NCI-H2081 treated with DMSO at 0.1 percent for 48 hours (cell line): ENCODE measurements around the gene GRIN1.

Experiments used
- DNase-seq: peaks from one replicate; lab custom pipeline; 2025; lab: John Stamatoyannopoulos, UW

Gene GRIN1

GRCh38 chr9:137216188-137216965, 77.4 kb downstream of the GRIN1 start:
- no peak for DNase-seq

DNA sequence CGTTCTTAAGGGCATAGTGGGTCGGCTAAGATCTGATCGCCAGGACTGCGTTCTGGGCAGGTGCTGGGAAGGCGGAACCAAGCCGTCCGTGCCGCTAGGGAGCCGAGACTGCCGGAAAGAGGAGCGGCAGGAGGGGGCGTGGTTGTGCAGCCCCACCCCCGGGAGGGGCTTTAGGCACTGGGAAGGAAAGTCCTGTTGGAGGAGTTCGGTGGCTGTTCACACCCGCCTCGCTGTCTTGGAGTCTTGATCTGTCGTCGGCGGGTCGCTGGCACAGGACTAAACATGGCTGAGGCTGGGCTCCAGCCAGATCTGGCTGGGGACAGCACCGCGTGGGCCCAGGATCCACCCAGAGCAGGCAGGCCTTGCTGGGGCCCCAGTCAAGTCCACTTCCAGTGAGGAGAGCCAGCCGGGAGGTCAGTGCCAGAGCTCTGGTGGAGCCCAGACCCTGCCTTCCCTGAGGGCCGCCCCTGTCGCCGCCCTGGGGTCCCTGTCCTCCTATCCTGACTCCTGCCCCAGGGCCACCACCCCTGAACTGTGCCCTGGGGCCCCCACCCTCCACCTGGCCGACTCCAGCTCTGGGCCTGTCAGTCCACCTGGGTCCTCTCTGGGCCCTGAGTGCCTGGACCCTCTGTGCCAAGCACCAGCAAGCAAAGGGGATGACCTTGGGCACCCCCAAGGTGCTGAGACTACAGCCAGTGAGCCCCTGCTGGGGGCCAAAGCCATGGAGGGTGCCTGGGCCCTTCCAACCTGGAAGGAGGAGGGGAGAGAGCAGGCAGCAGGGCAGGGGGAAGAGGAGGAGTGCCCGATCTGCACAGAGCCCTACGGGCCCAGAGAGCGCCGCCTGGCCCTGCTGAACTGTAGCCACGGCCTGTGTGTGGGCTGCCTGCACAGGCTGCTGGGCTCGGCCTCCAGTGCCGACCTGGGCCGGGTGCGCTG, 78.6 kb downstream of the GRIN1 start:
- DNase-seq, result no peak

DNA sequence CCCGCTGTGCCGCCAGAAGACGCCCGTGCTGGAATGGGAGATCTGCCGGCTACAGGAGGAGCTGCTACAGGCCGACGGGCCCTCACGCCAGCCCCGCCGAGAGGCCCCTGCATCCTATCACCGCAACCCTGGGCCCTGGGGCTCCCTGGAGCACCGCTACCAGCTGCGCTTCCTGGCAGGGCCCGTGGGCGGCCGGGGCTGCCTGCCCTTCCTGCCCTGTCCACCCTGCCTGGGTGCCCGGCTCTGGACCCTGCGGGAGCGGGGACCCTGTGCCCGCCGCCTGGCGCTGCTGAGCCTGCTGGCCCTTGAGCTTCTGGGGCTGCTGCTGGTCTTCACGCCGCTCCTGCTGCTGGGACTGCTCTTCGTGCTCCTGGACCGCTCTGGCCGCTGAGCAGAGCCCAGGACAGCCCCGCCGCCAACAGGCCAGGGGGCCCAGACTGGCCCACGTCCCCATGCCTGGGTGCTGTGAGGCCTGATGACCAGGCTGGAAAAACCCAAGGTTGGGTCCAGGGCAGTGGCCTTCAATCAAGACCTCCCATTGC, 79.3 kb downstream of the GRIN1 start:
- DNase-seq, result no peak
